Hepatocyte (in vitro differentiated cells): ENCODE measurements around the gene IQCH. TPM values are rescaled to one million over a fixed set of nuclear protein-coding genes. Genes with fewer than 3 reads are reported as not detected.

Experiments used
- DNase-seq: peaks from one replicate; pipeline ENCODE4 v3.0.0-alpha.2; 2016; ENCODE audit warnings: low spot score
- H2AFZ ChIP-seq: fragments of 200-600 bp; sonication (generic); 2 replicates; pipeline ENCODE4 v1.6.0; 2016; ENCODE audit warnings: antibody characterized with exemption, mild to moderate bottlenecking
- H3K27ac ChIP-seq: fragments of 200-600 bp; sonication (generic); 2 replicates; pipeline ENCODE4 v1.5.1; 2016; ENCODE audit warnings: mild to moderate bottlenecking
- H3K27me3 ChIP-seq: fragments of 200-600 bp; sonication (generic); 2 replicates; pipeline ENCODE4 v1.6.1; 2016
- H3K36me3 ChIP-seq: fragments of 200-600 bp; sonication (generic); replicated peaks from 2 replicates; pipeline ENCODE4 v1.5.1; 2016; ENCODE audit warnings: low read depth; ENCODE audit not compliant: insufficient read depth
- H3K4me1 ChIP-seq: fragments of 200-600 bp; sonication (generic); 2 replicates; pipeline ENCODE4 v1.5.1; 2016; ENCODE audit warnings: mild to moderate bottlenecking, moderate library complexity; ENCODE audit not compliant: insufficient read depth
- H3K4me2 ChIP-seq: fragments of 200-600 bp; sonication (generic); 2 replicates; pipeline ENCODE4 v1.6.0; 2016
- H3K4me3 ChIP-seq: fragments of 200-600 bp; sonication (generic); 2 replicates; pipeline ENCODE4 v1.5.1; 2016; ENCODE audit warnings: mild to moderate bottlenecking
- H3K79me2 ChIP-seq: fragments of 200-600 bp; sonication (generic); 2 replicates; pipeline ENCODE4 v1.6.0; 2017; ENCODE audit warnings: mild to moderate bottlenecking
- H3K9me2 ChIP-seq: fragments of 200-600 bp; sonication (generic); replicated peaks from 2 replicates; pipeline ENCODE4 v1.6.0; 2017; ENCODE audit warnings: mild to moderate bottlenecking; ENCODE audit not compliant: insufficient read depth
- H3K9me3 ChIP-seq: fragments of 200-600 bp; sonication (generic); 2 replicates; pipeline ENCODE4 v1.5.1; 2016; ENCODE audit warnings: low read depth, mild to moderate bottlenecking
- H4K20me1 ChIP-seq: fragments of 200-600 bp; sonication (generic); 2 replicates; pipeline ENCODE4 v1.6.0; 2016; ENCODE audit warnings: mild to moderate bottlenecking; ENCODE audit not compliant: insufficient read depth, poor library complexity, severe bottlenecking
- EZH2 ChIP-seq: fragments of 200-600 bp; sonication (generic); IDR thresholded peaks from 2 replicates; pipeline ENCODE4 v1.6.1; 2016; ENCODE audit warnings: antibody characterized with exemption, mild to moderate bottlenecking, borderline replicate concordance
- EZH2phosphoT487 ChIP-seq: fragments of 200-600 bp; sonication (generic); IDR thresholded peaks from one replicate; pipeline ENCODE4 v1.6.1; 2018; ENCODE audit warnings: antibody characterized with exemption, mild to moderate bottlenecking, low read depth, moderate library complexity; ENCODE audit not compliant: unreplicated experiment, severe bottlenecking
- WGBS: methylation state at CpG from one replicate; pipeline ENCODE4 v1.1.6; 2016; ENCODE audit warnings: low lambda C conversion rate; ENCODE audit errors: missing lambda C conversion rate; 5-methylcytosine and 5-hydroxymethylcytosine counted together
- polyA plus RNA-seq: library from polyadenylated mRNA; unstranded; fragments of >200 nt; fragmentation: Nextera tagmentation; extraction: Ambion mirVana; gene quantifications from 2 replicates; pipeline ENCODE4 v1.2.1, GENCODE V29; 2016
- total RNA-seq: library from RNA; depleted of rRNA; stranded (reverse); fragments of >200 nt; gene quantifications from 2 replicates; pipeline ENCODE4 v1.2.3, GENCODE V29; 2014
- TF ChIP-seq, protein P1 (sequence below): fragments of 200-600 bp; sonication (generic); IDR thresholded peaks from 2 replicates; pipeline ENCODE4 v1.5.1; 2016; ENCODE audit warnings: antibody characterized with exemption, mild to moderate bottlenecking; ENCODE audit not compliant: poor library complexity

Gene IQCH
- total and polyA plus RNA-seq, 2 experiments from 2014 or later, result 0.76 to 1.0 TPM

- no peak overlapping the region for H3K27ac ChIP-seq
- no peaks in the 10 kb centered on the region for H3K27me3 ChIP-seq
- no peak for DNase-seq
- H4K20me1 ChIP-seq, result no peaks in the 10 kb centered on the region
- no peaks in the 10 kb centered on the region for H3K79me2 ChIP-seq
- no peaks in the 10 kb centered on the region for H3K36me3 ChIP-seq
- H2AFZ ChIP-seq, result no peak overlapping the region
- no peak overlapping the region for H3K4me2 ChIP-seq
- H3K4me3 ChIP-seq, result no peak overlapping the region
- TF ChIP-seq, protein P1, sequence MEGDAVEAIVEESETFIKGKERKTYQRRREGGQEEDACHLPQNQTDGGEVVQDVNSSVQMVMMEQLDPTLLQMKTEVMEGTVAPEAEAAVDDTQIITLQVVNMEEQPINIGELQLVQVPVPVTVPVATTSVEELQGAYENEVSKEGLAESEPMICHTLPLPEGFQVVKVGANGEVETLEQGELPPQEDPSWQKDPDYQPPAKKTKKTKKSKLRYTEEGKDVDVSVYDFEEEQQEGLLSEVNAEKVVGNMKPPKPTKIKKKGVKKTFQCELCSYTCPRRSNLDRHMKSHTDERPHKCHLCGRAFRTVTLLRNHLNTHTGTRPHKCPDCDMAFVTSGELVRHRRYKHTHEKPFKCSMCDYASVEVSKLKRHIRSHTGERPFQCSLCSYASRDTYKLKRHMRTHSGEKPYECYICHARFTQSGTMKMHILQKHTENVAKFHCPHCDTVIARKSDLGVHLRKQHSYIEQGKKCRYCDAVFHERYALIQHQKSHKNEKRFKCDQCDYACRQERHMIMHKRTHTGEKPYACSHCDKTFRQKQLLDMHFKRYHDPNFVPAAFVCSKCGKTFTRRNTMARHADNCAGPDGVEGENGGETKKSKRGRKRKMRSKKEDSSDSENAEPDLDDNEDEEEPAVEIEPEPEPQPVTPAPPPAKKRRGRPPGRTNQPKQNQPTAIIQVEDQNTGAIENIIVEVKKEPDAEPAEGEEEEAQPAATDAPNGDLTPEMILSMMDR, result no peak
- TF ChIP-seq EZH2 (no peak), EZH2phosphoT487 (no peak)
- no peaks in the 10 kb centered on the region for H3K9me2 ChIP-seq
- H3K9me3 ChIP-seq, result no peaks in the 10 kb centered on the region
- no peaks in the 10 kb centered on the region for H3K4me1 ChIP-seq
Measured at GRCh38 chr15:67349634-67350033, 95.0 kb downstream of the IQCH start.

- Histone ChIP-seq H3K4me2 (no peak overlapping the region), H3K27ac (no peak overlapping the region), H2AFZ (no peak overlapping the region), H3K9me3 (no peaks in the 10 kb centered on the region), H4K20me1 (no peaks in the 10 kb centered on the region), H3K9me2 (no peaks in the 10 kb centered on the region), H3K79me2 (no peaks in the 10 kb centered on the region), H3K4me1 (no peaks in the 10 kb centered on the region), H3K27me3 (no peaks in the 10 kb centered on the region), H3K36me3 (no peaks in the 10 kb centered on the region), H3K4me3 (no peak overlapping the region)
- TF ChIP-seq, protein P1, result no peak
- no peak for TF ChIP-seq EZH2phosphoT487
- no peak for DNase-seq
- 93% methylated on average over 1 of the region's 1 CpG for WGBS
Measured at GRCh38 chr15:67350042-67350441, 95.5 kb downstream of the IQCH start.

DNA sequence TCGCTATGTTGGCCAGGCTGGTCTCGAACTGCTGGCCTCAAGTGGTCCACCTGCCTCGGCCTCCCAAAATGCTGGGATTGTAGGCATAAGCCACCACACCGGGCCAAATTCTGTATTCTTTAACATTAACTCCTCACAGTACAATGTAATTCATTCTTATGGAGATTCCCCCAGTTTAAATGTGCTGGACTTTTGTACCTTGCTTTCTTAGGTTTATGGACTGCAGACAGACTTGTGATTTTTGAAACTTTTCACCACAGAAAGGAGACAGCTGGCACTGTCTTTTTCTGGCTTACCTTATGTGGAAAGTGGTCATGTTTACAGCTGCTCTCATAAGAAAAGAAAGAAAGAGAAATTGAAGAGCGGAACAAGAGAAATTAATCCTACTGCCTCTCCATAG is 103.8 kb downstream of the IQCH start:
- Histone ChIP-seq H3K9me3 (no peaks in the 10 kb centered on the region), H3K27ac (no peak overlapping the region), H3K27me3 (no peaks in the 10 kb centered on the region), H3K79me2 (no peaks in the 10 kb centered on the region), H3K4me1 (peaks cover 10% of the 10 kb centered on the region), H3K4me3 (no peak overlapping the region), H3K4me2 (no peak overlapping the region), H4K20me1 (no peaks in the 10 kb centered on the region), H2AFZ (no peak overlapping the region), H3K9me2 (no peaks in the 10 kb centered on the region), H3K36me3 (no peaks in the 10 kb centered on the region)
- no peak for DNase-seq
- TF ChIP-seq, protein P1, result no peak
- no peak for TF ChIP-seq EZH2
- no peak for TF ChIP-seq EZH2phosphoT487
- 98% methylated on average over 5 of the region's 5 CpGs for WGBS

DNA sequence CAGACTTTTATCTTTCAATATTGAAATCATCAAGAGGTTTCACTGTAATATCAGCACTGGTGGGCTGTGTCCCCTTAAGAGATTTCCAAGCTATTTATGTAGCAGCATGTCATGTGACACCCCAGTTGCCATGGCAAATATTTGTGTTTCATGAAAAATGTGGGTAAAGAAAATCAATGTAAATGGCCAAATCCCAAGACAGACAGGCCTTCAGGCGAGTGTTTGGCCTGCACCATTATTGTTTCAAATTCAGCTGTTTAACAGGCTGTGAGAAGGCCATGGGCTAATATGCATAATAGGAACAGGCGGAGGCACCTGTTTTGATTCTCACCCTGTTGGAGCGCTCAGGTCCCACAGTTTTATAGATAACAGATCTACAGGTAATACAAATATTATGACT is 104.2 kb downstream of the IQCH start:
- H3K4me1 ChIP-seq, result peaks cover 10% of the 10 kb centered on the region
- no peaks in the 10 kb centered on the region for H4K20me1 ChIP-seq
- no peaks in the 10 kb centered on the region for H3K27me3 ChIP-seq
- TF ChIP-seq, protein P1, result no peak
- TF ChIP-seq EZH2phosphoT487 (no peak), EZH2 (no peak)
- no peak overlapping the region for H3K4me2 ChIP-seq
- H3K9me2 ChIP-seq, result no peaks in the 10 kb centered on the region
- no peaks in the 10 kb centered on the region for H3K79me2 ChIP-seq
- H3K36me3 ChIP-seq, result no peaks in the 10 kb centered on the region
- no peak overlapping the region for H3K4me3 ChIP-seq
- H2AFZ ChIP-seq, result no peak overlapping the region
- 61% methylated on average over 3 of the region's 3 CpGs for WGBS
- no peak overlapping the region for H3K27ac ChIP-seq
- no peaks in the 10 kb centered on the region for H3K9me3 ChIP-seq
- DNase-seq, result no peak
